Measurements from ENCODE around the gene CREG1.
"Not testable (repeated sequence)": the region's sequence is repeated elsewhere in the genome, so short reads cannot be mapped to it uniquely, and the experiment has no call there.

Gene CREG1

GRCh38 chr1:167553136-167554027 lies at the start of gene CREG1:
Gene CREG1, minus strand, starts transcription at chr1:167553762.
- DNase-seq (ENCODE audit: low read depth): peak; percentile 85

DNA sequence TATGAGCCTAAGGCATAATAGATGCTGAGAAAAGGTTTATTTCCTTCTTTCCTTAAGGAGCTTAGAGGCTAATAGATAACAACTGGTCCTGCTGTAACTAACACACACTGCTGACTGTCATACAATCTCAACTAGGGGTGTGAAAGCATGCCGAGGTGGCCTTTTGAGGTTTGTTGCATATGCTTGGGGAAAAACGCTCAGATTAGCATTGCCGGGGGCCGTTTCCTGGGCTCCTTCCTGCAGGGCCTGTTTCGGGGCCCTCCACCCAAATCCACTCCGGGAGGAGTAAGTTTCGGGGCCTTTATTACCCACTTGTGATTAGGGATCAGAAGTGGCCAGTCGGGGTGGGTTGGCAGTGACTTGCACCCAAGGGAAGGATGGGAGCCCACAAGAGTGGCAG lies 49.3 kb upstream of the CREG1 start:
- no peak for DNase-seq (ENCODE audit: low read depth)

- DNase-seq (ENCODE audit: low read depth): no peak
Observed at GRCh38 chr1:167601442-167602383, 48.2 kb upstream of the CREG1 start.

DNA sequence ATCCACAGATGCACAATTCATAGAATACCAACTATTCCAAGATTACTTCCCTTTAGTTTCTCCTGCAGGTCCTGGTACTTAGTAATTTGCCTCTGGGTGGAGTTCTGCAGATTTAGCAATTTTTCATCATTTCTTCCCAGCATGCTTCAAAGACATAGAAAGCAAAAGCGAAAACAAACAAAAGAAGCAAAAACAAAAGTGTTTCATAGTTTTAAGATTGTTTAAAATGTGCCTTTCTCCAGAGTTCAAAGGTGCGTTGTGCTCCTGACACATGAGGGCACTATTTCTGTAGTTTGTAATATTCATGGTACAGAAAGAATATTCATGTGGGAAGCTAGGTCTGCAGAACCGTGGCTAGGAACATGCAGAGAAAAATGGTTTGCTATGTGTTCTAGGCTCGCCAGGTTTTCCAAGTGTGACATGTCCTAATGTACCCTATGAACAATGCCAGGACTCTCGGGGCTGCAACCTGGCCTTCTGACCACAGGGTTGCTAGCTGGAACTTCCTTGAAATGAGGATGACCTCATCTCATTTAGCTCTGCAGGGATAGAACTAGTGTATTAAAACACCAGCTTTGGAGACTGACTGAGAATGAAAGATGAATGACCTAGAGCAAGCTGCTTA lies 46.5 kb upstream of the CREG1 start:
- DNase-seq (ENCODE audit: low read depth): no peak

GRCh38 chr1:167594822-167595221 lies 41.3 kb upstream of the CREG1 start:
- DNase-seq (ENCODE audit: low read depth): no peak

- no peak for DNase-seq (ENCODE audit: low read depth)
Observed at GRCh38 chr1:167593860-167594259, 40.3 kb upstream of the CREG1 start.

DNA sequence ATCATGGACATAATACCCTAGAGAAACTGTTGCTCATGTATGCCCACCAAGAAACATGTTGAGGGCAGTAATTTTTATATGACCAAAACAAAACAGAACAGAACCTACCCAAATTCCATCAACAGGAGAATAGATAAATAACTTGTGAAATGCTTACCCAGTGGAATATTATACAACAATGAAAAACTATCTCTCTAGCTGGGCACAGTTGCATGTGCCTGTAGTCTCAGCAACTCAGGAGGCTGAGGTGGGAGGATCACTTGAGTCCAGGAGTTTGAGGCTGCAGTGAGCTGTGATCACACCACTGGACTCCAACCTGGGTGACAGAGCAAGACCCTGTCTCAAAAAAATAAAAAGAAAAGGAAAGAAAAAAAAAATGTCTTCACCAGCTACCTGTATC lies 38.9 kb upstream of the CREG1 start:
- DNase-seq (ENCODE audit: low read depth): no peak

GRCh38 chr1:167588361-167588760 lies 34.8 kb upstream of the CREG1 start:
- DNase-seq (ENCODE audit: low read depth): no peak

DNA sequence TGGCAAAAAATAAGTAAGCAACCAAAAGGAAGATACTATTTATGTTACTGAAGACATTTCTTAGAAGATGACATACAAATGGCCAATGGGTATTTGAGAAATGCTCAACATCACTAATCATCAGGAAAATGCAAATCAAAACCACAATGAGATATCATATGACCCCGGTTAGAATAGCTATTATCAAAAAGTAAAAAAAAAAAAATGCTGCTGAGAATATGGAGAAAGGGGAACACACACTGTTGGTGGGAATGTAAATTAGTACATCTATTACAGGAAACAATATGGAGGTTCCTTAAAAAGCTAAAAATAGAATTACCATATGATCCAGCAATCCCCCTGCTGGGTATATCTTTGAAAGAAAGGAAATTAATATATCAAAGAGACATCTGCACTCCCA lies 34.3 kb upstream of the CREG1 start:
- no peak for DNase-seq (ENCODE audit: low read depth)

DNA sequence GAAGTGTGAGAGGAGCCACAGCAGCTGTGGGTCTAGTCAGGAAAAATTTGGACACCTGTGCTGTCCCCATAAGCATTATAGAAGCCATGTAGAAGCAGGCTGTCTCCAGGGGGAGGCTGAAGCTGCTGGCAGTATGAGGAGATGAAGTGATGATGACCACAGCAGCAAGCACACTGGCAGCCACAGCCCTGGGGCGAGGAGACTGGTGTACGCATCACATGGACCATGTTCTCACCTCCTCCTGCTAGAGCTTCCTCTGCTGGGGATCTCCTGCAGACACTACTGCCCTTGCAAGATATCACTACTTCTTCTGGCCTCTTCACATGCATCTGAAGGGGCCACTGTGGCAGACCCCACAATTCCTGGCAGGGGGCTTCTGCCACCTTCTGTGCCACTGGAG lies 33.8 kb upstream of the CREG1 start:
- DNase-seq (ENCODE audit: low read depth): no peak

DNA sequence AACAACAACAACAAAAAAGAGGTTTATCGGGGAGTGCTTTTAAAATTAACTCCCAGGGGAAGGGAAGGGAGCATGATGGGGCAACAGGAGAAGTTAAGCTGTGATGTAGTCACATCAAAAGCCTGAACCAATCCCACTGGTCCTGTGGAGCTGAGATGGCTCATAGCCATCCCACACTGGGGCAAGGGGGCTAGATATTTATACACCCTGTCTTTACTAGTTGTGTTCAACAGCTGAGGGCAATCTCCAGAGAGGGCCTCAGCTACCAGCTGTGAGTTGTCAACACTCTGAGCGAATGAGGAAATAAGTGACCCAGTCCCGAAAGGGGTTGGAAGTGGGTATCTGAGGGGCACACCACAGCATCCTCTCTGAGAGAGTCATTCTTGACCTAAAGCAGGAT lies 31.0 kb upstream of the CREG1 start:
- no peak for DNase-seq (ENCODE audit: low read depth)

- DNase-seq (ENCODE audit: low read depth): no peak
Observed at GRCh38 chr1:167582722-167583121, 29.2 kb upstream of the CREG1 start.

DNA sequence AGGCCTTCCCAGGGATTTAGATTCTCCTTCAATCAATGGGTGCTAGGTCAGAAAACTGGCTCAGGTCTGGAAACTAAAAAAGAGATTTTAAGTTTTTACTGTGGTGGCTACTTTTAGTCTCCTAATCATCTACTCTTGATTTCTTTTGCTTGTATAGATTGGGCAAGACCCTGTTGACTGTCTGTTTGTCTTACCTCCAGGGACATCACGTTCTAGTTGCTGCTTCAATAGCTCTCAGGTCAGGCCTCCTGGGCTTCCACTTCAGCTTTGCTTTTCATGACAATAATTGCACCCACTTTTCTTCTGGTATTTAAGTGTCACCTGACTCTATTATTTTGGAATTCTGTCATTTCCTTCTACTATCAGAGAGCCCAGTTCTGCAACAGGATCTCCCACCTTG lies 28.5 kb upstream of the CREG1 start:
- DNase-seq (ENCODE audit: low read depth): no peak

- no peak for DNase-seq (ENCODE audit: low read depth)
Observed at GRCh38 chr1:167579986-167580385, 26.4 kb upstream of the CREG1 start.

GRCh38 chr1:167578939-167579521 lies 25.5 kb upstream of the CREG1 start:
- DNase-seq (ENCODE audit: low read depth): no peak

DNA sequence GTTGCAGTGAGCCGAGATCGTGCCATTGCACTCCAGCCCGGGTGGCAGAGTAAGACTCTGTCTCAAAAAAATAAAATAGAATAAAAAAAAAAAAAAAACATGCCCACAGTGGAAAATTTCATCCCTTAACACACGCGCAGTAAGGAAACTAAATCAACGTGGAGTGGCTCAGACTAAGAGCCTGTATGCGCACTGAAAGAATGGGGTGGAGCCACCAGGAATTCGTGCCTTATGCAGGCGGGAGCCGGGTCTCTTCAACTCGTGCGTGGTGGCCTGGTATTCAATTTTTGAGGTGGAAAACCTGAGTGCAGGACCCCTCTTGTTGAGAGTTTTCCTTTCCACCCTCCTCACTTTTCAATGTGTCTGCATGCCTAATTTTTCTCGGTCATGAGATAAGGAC lies 22.1 kb upstream of the CREG1 start:
- DNase-seq (ENCODE audit: low read depth): no peak

DNA sequence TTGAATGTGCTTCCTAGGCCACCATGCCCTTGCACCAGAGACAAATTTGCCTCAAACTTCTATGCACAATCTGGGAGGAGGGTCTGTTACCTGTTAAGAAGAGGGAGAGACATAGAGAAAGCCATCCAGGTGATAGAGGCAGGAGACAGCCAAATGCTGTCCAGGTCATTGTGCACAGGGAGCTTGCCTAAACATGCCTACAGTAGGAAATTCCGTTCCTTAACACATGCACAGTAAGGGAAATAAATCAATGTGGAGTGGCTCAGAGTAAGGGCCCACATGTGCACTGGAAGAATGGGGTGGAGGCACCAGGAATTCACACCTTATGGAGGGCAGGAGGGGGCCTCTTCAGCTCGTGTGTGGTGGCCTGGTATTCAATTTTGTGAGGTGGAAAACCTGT lies 19.5 kb upstream of the CREG1 start:
- DNase-seq (ENCODE audit: low read depth): no peak

- DNase-seq (ENCODE audit: low read depth): not testable (repeated sequence)
Observed at GRCh38 chr1:167570712-167571111, 17.1 kb upstream of the CREG1 start.

- no peak for DNase-seq (ENCODE audit: low read depth)
Observed at GRCh38 chr1:167567663-167568062, 14.1 kb upstream of the CREG1 start.

- DNase-seq (ENCODE audit: low read depth): no peak
Observed at GRCh38 chr1:167566766-167567165, 13.2 kb upstream of the CREG1 start.

GRCh38 chr1:167565922-167566321 lies 12.4 kb upstream of the CREG1 start:
- DNase-seq (ENCODE audit: low read depth): no peak

- DNase-seq (ENCODE audit: low read depth): no peak
Observed at GRCh38 chr1:167564612-167565270, 11.2 kb upstream of the CREG1 start.
